ENCODE measurements around the gene ZNRF3.

DNA sequence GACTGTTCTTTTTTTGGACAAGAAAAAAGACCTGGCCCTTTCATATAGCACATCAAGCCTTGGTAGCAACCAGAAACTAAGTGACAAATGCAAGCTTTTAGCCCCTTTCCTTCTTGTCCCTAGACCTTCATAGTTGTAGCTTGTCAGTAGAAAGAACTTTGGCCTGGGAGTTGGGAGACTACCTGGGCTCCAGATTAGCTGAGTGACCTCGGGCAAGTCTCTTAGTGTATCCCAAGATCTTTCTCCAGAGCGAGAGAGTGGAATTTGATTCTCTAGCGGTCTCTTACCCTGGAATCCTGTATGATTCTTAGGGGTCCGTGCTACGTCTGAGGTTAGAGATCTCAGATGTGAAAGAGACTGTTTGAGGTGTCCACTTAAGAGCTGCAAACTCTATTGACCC is 59.0 kb downstream of the ZNRF3 start:
- TF ChIP-seq, protein P1, sequence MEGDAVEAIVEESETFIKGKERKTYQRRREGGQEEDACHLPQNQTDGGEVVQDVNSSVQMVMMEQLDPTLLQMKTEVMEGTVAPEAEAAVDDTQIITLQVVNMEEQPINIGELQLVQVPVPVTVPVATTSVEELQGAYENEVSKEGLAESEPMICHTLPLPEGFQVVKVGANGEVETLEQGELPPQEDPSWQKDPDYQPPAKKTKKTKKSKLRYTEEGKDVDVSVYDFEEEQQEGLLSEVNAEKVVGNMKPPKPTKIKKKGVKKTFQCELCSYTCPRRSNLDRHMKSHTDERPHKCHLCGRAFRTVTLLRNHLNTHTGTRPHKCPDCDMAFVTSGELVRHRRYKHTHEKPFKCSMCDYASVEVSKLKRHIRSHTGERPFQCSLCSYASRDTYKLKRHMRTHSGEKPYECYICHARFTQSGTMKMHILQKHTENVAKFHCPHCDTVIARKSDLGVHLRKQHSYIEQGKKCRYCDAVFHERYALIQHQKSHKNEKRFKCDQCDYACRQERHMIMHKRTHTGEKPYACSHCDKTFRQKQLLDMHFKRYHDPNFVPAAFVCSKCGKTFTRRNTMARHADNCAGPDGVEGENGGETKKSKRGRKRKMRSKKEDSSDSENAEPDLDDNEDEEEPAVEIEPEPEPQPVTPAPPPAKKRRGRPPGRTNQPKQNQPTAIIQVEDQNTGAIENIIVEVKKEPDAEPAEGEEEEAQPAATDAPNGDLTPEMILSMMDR (IDR thresholded peaks at IDR 0.05), result no peak
- TF ChIP-seq EZH2 (IDR thresholded peaks at IDR 0.05; ENCODE audit: borderline replicate concordance, insufficient read depth, low read depth, low read length, poor library complexity, severe bottlenecking), result no peak
